Lower leg skin (tissue), 3 donors: ENCODE data around the gene HSPA9.

Experiments used
- POLR2A ChIP-seq, 2 donors: fragments of 450-650 bp; IDR thresholded peaks; one replicate each; pipeline ENCODE4 v1.6.1; 2016 to 2017; ENCODE audit warnings: antibody characterized with exemption in 2 of 2, mild to moderate bottlenecking in 1 of 2, moderate library complexity in 1 of 2
- TF ChIP-seq, protein P1 (sequence below), 3 donors: fragments of 450-650 bp; IDR thresholded peaks; one replicate each; pipeline ENCODE4 v1.5.1; 2016; ENCODE audit warnings: antibody characterized with exemption in 3 of 3, mild to moderate bottlenecking in 3 of 3, moderate library complexity in 2 of 3

DNA sequence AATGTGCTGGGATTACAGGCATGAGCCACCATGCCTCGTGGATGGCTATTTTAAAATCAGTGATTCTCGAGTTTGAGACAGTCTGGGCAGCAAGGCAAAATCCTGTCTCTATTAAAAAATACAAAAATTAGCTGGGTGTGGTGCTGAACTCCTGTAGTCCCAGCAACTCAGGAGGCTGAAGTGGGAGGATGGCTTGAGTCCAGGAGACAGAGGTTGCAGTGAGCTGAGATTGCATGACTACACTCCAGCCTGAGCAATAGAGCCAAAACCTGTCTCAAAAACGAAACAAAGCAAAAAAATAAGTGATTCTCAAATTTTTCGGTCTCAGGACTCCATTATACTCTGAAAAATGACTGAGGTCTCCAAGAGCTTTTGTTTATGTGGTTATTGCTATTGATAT, 47.9 kb upstream of the HSPA9 start:
- TF ChIP-seq, protein P1, sequence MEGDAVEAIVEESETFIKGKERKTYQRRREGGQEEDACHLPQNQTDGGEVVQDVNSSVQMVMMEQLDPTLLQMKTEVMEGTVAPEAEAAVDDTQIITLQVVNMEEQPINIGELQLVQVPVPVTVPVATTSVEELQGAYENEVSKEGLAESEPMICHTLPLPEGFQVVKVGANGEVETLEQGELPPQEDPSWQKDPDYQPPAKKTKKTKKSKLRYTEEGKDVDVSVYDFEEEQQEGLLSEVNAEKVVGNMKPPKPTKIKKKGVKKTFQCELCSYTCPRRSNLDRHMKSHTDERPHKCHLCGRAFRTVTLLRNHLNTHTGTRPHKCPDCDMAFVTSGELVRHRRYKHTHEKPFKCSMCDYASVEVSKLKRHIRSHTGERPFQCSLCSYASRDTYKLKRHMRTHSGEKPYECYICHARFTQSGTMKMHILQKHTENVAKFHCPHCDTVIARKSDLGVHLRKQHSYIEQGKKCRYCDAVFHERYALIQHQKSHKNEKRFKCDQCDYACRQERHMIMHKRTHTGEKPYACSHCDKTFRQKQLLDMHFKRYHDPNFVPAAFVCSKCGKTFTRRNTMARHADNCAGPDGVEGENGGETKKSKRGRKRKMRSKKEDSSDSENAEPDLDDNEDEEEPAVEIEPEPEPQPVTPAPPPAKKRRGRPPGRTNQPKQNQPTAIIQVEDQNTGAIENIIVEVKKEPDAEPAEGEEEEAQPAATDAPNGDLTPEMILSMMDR (IDR thresholded peaks at IDR 0.05) = no peak
- TF ChIP-seq POLR2A (IDR thresholded peaks at IDR 0.05) = no peak
